GM23338 (cell line): ENCODE results near the gene IL23R. TPM values are rescaled to one million over a fixed set of nuclear protein-coding genes. Genes with fewer than 3 reads are reported as not detected.

Experiments
- ATAC-seq: fragments of 200-7000 bp; cut with Tn5 transposase; 3 replicates; pipeline ENCODE4 v1.9.1; 2020
- DNase-seq: peaks from one replicate; pipeline ENCODE4 v3.0.0-alpha.2; 2015; ENCODE audit warnings: low spot score
- H2AFZ ChIP-seq: fragments of 200-600 bp; sonication (generic); 2 replicates; pipeline ENCODE4 v1.8.0; 2016; ENCODE audit warnings: antibody characterized with exemption, mild to moderate bottlenecking, moderate library complexity
- H3F3A ChIP-seq: fragments of 200-600 bp; sonication (generic); replicated peaks from 2 replicates; pipeline ENCODE4 v1.8.0; 2017; ENCODE audit warnings: antibody characterized with exemption, mixed run types, low read depth
- H3K27ac ChIP-seq: fragments of 200-600 bp; sonication (generic); 2 replicates; pipeline ENCODE4 v1.6.1; 2016; ENCODE audit warnings: low read depth
- H3K27me3 ChIP-seq: fragments of 200-600 bp; sonication (generic); 2 replicates; pipeline ENCODE4 v1.8.0; 2016; ENCODE audit warnings: mild to moderate bottlenecking, mixed run types, moderate library complexity; ENCODE audit not compliant: insufficient read depth
- H3K36me3 ChIP-seq: fragments of 200-600 bp; sonication (generic); 2 replicates; pipeline ENCODE4 v1.8.0; 2016; ENCODE audit warnings: mild to moderate bottlenecking; ENCODE audit not compliant: insufficient read depth
- H3K4me1 ChIP-seq: fragments of 200-600 bp; sonication (generic); 2 replicates; pipeline ENCODE4 v1.8.0; 2016; ENCODE audit warnings: mild to moderate bottlenecking, moderate library complexity; ENCODE audit not compliant: insufficient read depth
- H3K4me2 ChIP-seq: fragments of 200-600 bp; sonication (generic); 2 replicates; pipeline ENCODE4 v1.7.1; 2017; ENCODE audit warnings: mixed run types
- H3K4me3 ChIP-seq: fragments of 200-600 bp; sonication (generic); 2 replicates; pipeline ENCODE4 v1.6.1; 2016; ENCODE audit warnings: mixed run types
- H3K79me2 ChIP-seq: fragments of 200-600 bp; sonication (generic); replicated peaks from 2 replicates; pipeline ENCODE4 v1.8.0; 2017; ENCODE audit warnings: mild to moderate bottlenecking; ENCODE audit not compliant: insufficient read depth
- H3K9me2 ChIP-seq: fragments of 200-600 bp; sonication (generic); 2 replicates; pipeline ENCODE4 v1.8.0; 2017; ENCODE audit not compliant: insufficient read depth
- H4K20me1 ChIP-seq: fragments of 200-600 bp; sonication (generic); replicated peaks from 2 replicates; pipeline ENCODE4 v1.8.0; 2017; ENCODE audit warnings: mild to moderate bottlenecking; ENCODE audit not compliant: insufficient read depth
- H3K27ac Mint-ChIP-seq: 2 replicates; pipeline ENCODE4 v1.8.0; 2020; ENCODE audit warnings: inconsistent platforms, mild to moderate bottlenecking, moderate library complexity, mixed read lengths
- H3K27me3 Mint-ChIP-seq: 3 replicates; pipeline ENCODE4 v1.8.0; 2022; ENCODE audit warnings: low read depth, mild to moderate bottlenecking, moderate library complexity, mixed read lengths, inconsistent platforms; ENCODE audit not compliant: insufficient read depth, poor library complexity
- H3K36me3 Mint-ChIP-seq: 3 replicates; pipeline ENCODE4 v1.8.0; 2021; ENCODE audit warnings: low read depth, mild to moderate bottlenecking, inconsistent platforms, moderate library complexity, mixed read lengths
- H3K4me1 Mint-ChIP-seq: 3 replicates; pipeline ENCODE4 v1.8.0; 2020; ENCODE audit warnings: mild to moderate bottlenecking, inconsistent platforms, mixed read lengths
- H3K4me3 Mint-ChIP-seq: 3 replicates; pipeline ENCODE4 v1.8.0; 2021; ENCODE audit warnings: moderate library complexity, mild to moderate bottlenecking, inconsistent platforms, mixed read lengths
- H3K9me3 Mint-ChIP-seq: 3 replicates; pipeline ENCODE4 v1.8.0; 2020; ENCODE audit warnings: moderate library complexity, mild to moderate bottlenecking, inconsistent platforms, mixed read lengths
- CREB1 ChIP-seq: fragments of 250-450 bp; sonication (Bioruptor Pico); IDR thresholded peaks from 2 replicates; pipeline ENCODE4 v1.5.0; 2020; ENCODE audit warnings: low read depth, mild to moderate bottlenecking, moderate library complexity
- EZH2 ChIP-seq: fragments of 200-600 bp; sonication (generic); IDR thresholded peaks from one replicate; pipeline ENCODE4 v1.8.0; 2017; ENCODE audit warnings: antibody characterized with exemption, mild to moderate bottlenecking, low read depth; ENCODE audit not compliant: unreplicated experiment
- JUNB ChIP-seq: IDR thresholded peaks from one replicate; pipeline ENCODE4 v1.6.1; 2016; ENCODE audit warnings: antibody characterized with exemption; ENCODE audit not compliant: unreplicated experiment
- STAT1 ChIP-seq: IDR thresholded peaks from one replicate; pipeline ENCODE4 v1.6.1; 2016; ENCODE audit warnings: antibody characterized with exemption; ENCODE audit not compliant: unreplicated experiment
- ZNF114 ChIP-seq: fragments of 250-450 bp; sonication (Bioruptor Pico); IDR thresholded peaks from 2 replicates; pipeline ENCODE4 v1.5.0; 2020; ENCODE audit warnings: mild to moderate bottlenecking, moderate library complexity
- polyA plus RNA-seq: library from polyadenylated mRNA; unstranded; fragments of >200 nt; fragmentation: Nextera tagmentation; extraction: Ambion mirVana; gene quantifications from 2 replicates; pipeline ENCODE4 v1.2.1, GENCODE V29; 2016
- total RNA-seq: library from RNA; depleted of rRNA; stranded (reverse); fragments of >200 nt; shearing (Covaris generic); gene quantifications from 2 replicates; pipeline ENCODE4 v1.2.3, GENCODE V29; 2014
- TF ChIP-seq, protein P1 (sequence below): fragments of 250-450 bp; sonication (Bioruptor Pico); IDR thresholded peaks from 2 replicates; pipeline ENCODE4 v1.5.0; 2020; ENCODE audit warnings: mild to moderate bottlenecking, moderate library complexity
- TF ChIP-seq, protein P2 (sequence below): IDR thresholded peaks from one replicate; pipeline ENCODE4 v1.6.1; 2018; ENCODE audit warnings: antibody characterized with exemption; ENCODE audit not compliant: unreplicated experiment
- TF ChIP-seq, protein P3 (sequence below), 2 experiments: fragments of 200-600 bp in 1 of 2; sonication (generic) in 1 of 2; conservative IDR thresholded peaks; 2 replicates each; pipeline versions ENCODE4 v1.5.1 to v1.6.1; 2016 to 2017; ENCODE audit warnings: antibody characterized with exemption in 2 of 2, low read depth in 2 of 2, mild to moderate bottlenecking in 2 of 2, moderate library complexity in 1 of 2
- TF ChIP-seq, protein P4 (sequence below): IDR thresholded peaks from 2 replicates; pipeline ENCODE4 v1.6.1; 2016; ENCODE audit warnings: antibody characterized with exemption

IL23R gene
- total and polyA plus RNA-seq, 2 experiments from 2014 or later = not detected

DNA sequence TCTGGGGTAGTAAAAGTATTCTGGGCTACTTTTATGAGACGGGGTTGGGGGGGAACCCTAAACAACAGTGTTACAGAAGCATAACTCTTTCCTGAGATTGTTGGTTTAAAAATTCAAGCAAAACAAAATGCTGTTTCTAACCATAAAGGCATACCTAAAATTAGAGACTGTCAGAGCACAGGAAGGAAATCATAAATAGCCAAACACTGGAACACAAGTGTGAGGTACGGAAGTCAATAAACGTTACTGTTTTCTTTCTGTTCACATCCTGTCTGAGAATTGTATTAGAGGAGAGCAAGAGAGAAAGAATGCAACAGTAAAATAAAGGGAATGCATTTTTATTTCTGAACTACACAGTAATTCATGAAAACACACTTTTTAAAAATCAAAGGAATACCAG, 98.6 kb downstream of the IL23R start (continued):
- TF ChIP-seq, protein P1, sequence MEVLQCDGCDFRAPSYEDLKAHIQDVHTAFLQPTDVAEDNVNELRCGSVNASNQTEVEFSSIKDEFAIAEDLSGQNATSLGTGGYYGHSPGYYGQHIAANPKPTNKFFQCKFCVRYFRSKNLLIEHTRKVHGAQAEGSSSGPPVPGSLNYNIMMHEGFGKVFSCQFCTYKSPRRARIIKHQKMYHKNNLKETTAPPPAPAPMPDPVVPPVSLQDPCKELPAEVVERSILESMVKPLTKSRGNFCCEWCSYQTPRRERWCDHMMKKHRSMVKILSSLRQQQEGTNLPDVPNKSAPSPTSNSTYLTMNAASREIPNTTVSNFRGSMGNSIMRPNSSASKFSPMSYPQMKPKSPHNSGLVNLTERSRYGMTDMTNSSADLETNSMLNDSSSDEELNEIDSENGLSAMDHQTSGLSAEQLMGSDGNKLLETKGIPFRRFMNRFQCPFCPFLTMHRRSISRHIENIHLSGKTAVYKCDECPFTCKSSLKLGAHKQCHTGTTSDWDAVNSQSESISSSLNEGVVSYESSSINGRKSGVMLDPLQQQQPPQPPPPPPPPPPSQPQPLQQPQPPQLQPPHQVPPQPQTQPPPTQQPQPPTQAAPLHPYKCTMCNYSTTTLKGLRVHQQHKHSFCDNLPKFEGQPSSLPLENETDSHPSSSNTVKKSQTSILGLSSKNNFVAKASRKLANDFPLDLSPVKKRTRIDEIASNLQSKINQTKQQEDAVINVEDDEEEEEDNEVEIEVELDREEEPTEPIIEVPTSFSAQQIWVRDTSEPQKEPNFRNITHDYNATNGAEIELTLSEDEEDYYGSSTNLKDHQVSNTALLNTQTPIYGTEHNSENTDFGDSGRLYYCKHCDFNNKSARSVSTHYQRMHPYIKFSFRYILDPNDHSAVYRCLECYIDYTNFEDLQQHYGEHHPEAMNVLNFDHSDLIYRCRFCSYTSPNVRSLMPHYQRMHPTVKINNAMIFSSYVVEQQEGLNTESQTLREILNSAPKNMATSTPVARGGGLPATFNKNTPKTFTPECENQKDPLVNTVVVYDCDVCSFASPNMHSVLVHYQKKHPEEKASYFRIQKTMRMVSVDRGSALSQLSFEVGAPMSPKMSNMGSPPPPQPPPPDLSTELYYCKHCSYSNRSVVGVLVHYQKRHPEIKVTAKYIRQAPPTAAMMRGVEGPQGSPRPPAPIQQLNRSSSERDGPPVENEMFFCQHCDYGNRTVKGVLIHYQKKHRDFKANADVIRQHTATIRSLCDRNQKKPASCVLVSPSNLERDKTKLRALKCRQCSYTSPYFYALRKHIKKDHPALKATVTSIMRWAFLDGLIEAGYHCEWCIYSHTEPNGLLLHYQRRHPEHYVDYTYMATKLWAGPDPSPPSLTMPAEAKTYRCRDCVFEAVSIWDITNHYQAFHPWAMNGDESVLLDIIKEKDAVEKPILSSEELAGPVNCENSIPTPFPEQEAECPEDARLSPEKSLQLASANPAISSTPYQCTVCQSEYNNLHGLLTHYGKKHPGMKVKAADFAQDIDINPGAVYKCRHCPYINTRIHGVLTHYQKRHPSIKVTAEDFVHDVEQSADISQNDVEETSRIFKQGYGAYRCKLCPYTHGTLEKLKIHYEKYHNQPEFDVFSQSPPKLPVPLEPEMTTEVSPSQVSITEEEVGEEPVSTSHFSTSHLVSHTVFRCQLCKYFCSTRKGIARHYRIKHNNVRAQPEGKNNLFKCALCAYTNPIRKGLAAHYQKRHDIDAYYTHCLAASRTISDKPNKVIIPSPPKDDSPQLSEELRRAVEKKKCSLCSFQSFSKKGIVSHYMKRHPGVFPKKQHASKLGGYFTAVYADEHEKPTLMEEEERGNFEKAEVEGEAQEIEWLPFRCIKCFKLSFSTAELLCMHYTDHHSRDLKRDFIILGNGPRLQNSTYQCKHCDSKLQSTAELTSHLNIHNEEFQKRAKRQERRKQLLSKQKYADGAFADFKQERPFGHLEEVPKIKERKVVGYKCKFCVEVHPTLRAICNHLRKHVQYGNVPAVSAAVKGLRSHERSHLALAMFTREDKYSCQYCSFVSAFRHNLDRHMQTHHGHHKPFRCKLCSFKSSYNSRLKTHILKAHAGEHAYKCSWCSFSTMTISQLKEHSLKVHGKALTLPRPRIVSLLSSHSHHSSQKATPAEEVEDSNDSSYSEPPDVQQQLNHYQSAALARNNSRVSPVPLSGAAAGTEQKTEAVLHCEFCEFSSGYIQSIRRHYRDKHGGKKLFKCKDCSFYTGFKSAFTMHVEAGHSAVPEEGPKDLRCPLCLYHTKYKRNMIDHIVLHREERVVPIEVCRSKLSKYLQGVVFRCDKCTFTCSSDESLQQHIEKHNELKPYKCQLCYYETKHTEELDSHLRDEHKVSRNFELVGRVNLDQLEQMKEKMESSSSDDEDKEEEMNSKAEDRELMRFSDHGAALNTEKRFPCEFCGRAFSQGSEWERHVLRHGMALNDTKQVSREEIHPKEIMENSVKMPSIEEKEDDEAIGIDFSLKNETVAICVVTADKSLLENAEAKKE (CRISPR knock-in tag) = no peak

DNA sequence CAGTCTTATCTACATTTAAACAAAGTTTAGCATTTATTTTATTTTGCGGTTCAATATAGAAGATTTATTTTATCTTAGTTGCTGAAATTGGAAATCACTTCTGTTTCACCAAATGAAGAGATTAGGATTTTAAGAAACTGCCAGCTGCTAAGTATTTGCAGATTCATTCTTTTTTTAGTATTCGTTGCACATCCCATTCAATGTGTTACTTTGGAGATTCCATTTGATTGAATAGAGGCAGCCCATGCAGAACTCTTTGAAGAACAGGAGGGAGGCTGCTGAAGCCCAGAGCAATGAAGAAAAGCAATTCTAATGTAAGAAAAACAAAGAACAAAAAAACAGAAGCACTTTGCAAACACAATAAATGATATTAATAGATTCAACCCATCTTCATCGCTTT, 102.8 kb downstream of the IL23R start:
- Histone ChIP-seq H3F3A (no peaks in the 10 kb centered on the region), H3K36me3 (no peaks in the 10 kb centered on the region), H3K4me3 (no peak overlapping the region), H3K4me1 (no peaks in the 10 kb centered on the region), H3K79me2 (no peaks in the 10 kb centered on the region), H3K9me2 (0 out of 2 replicates have a peak, but pooled peaks cover 6% of the 10 kb centered on the region), H3K27me3 (no peaks in the 10 kb centered on the region), H2AFZ (no peak overlapping the region), H3K4me2 (no peak overlapping the region), H3K27ac (no peak overlapping the region), H4K20me1 (no peaks in the 10 kb centered on the region)
- H3K4me3 Mint-ChIP-seq = no peak overlapping the region
- ATAC-seq (no peak), DNase-seq (no peak)
- H3K27me3 Mint-ChIP-seq = peaks cover 2% of the 10 kb centered on the region
- H3K36me3 Mint-ChIP-seq = peaks cover 6% of the 10 kb centered on the region; the same call in 2 of the 3 replicates
- H3K27ac Mint-ChIP-seq = no peak overlapping the region
- H3K4me1 Mint-ChIP-seq = peaks cover under 1% of the 10 kb centered on the region
- peaks cover 13% of the 10 kb centered on the region for H3K9me3 Mint-ChIP-seq
- TF ChIP-seq, protein P2, sequence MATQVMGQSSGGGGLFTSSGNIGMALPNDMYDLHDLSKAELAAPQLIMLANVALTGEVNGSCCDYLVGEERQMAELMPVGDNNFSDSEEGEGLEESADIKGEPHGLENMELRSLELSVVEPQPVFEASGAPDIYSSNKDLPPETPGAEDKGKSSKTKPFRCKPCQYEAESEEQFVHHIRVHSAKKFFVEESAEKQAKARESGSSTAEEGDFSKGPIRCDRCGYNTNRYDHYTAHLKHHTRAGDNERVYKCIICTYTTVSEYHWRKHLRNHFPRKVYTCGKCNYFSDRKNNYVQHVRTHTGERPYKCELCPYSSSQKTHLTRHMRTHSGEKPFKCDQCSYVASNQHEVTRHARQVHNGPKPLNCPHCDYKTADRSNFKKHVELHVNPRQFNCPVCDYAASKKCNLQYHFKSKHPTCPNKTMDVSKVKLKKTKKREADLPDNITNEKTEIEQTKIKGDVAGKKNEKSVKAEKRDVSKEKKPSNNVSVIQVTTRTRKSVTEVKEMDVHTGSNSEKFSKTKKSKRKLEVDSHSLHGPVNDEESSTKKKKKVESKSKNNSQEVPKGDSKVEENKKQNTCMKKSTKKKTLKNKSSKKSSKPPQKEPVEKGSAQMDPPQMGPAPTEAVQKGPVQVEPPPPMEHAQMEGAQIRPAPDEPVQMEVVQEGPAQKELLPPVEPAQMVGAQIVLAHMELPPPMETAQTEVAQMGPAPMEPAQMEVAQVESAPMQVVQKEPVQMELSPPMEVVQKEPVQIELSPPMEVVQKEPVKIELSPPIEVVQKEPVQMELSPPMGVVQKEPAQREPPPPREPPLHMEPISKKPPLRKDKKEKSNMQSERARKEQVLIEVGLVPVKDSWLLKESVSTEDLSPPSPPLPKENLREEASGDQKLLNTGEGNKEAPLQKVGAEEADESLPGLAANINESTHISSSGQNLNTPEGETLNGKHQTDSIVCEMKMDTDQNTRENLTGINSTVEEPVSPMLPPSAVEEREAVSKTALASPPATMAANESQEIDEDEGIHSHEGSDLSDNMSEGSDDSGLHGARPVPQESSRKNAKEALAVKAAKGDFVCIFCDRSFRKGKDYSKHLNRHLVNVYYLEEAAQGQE = no peak
- TF ChIP-seq ZNF114 (CRISPR knock-in tag) (no peak), JUNB (no peak), STAT1 (no peak), EZH2 (no peak), CREB1 (CRISPR knock-in tag) (no peak)
- TF ChIP-seq, protein P3, sequence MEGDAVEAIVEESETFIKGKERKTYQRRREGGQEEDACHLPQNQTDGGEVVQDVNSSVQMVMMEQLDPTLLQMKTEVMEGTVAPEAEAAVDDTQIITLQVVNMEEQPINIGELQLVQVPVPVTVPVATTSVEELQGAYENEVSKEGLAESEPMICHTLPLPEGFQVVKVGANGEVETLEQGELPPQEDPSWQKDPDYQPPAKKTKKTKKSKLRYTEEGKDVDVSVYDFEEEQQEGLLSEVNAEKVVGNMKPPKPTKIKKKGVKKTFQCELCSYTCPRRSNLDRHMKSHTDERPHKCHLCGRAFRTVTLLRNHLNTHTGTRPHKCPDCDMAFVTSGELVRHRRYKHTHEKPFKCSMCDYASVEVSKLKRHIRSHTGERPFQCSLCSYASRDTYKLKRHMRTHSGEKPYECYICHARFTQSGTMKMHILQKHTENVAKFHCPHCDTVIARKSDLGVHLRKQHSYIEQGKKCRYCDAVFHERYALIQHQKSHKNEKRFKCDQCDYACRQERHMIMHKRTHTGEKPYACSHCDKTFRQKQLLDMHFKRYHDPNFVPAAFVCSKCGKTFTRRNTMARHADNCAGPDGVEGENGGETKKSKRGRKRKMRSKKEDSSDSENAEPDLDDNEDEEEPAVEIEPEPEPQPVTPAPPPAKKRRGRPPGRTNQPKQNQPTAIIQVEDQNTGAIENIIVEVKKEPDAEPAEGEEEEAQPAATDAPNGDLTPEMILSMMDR (conservative IDR thresholded peaks at IDR 0.05; ENCODE audit: low read depth in 2 of 2) = no peak
- TF ChIP-seq, protein P4, sequence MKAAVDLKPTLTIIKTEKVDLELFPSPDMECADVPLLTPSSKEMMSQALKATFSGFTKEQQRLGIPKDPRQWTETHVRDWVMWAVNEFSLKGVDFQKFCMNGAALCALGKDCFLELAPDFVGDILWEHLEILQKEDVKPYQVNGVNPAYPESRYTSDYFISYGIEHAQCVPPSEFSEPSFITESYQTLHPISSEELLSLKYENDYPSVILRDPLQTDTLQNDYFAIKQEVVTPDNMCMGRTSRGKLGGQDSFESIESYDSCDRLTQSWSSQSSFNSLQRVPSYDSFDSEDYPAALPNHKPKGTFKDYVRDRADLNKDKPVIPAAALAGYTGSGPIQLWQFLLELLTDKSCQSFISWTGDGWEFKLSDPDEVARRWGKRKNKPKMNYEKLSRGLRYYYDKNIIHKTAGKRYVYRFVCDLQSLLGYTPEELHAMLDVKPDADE = no peak
